Measurements from ENCODE around the gene PPFIBP1.
"Not testable (repeated sequence)": the region's sequence is repeated elsewhere in the genome, so short reads cannot be mapped to it uniquely, and the experiment has no call there.

The PPFIBP1 gene

DNA sequence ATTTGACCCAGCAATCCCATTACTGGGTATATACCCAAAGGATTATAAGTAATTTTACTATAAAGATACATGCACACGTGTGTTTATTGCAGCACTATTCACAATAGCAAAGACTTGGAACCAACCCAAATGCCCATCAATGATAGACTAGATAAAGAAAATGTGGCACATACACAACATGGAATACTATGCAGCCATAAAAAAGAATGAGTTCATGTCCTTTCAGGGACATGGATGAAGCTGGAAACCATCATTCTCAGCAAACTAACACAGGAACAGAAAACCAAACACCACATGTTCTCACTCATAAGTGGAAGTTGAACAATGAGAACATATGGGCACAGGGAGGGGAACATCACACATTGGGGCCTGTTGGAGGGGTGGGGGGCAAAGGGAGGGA, 20.9 kb downstream of the PPFIBP1 start:
- not testable (repeated sequence) for DNase-seq

DNA sequence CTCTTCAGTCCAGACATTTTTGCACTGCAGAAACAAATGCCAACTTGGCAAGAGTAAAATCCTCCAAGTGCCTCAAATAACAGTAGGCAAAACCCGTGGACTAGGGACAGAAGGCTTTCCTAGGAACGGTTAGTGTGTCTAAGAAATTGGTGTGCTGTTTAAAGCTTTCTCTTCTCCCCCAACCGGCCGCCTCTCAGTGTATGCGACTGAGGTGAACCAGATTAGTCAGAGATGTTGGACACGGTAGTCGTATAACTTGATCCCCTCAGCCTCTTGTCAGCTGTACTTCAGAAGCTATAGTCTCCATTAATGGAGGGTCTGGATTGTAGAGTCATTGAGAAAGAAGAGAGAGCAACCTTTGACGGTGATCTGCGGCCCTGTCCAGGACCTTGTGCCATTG, 21.7 kb downstream of the PPFIBP1 start:
- DNase-seq: no peak

DNA sequence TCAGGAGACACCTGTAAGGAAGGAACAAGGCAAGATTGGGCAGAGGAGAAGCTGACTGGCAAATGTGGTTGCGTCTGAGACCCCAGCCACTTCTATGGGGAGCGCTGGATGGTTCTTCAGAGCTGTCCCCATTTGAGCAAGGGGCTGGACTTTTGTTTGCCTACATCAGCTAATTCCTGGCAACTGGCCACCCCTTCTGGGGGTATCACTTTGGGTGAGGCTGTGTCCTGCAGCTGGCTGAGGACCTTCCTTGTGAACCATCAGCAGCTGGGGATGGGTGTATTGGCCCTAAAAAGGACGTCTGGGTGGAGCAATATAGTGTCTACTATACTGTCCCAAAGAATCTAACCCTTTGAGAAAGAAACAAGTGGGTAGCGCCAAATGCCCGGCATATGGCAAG, 23.6 kb downstream of the PPFIBP1 start:
- no peak for DNase-seq

DNA sequence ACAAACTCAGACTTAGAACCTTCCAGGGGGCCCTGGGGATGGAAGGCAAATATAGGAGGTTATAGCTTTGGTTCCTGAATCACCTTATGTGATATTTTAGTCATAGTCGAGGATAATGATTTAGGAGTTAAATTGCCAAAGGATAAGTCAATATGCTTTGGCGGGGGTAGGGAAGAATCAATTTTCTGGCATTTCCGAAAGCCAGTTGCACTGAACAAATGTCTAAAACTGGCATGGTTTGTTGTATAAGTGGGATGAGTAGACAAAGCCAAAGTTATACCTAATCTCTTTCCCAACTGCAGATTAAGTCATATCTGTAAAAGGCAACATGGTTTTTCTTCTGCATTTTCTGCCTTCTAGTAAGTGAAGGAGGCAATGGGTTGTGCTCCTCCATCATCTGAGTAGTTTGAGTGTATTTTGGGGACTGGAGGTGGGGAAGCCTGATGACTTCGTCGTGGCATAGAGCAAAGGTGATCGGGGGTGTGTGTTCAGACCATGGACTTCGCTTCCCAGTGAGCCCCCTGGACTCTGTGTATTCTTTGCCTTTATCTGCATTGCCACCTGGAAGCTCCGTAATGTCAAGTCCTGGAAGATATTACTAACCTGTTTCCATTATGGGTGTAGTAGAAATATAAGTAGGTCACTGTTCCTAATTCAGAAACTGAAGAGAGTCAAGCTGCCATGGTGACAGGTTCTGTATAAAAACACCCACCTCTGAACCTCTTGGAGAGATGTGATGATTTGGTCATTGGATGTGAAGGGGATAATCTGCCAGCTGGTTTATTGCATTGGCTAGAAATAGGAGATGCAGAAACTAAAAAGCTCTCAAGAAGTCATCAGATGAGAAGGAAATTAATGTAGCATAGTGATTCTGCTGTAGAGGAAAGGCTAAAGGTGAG, 24.5 kb downstream of the PPFIBP1 start:
- no peak for DNase-seq

DNA sequence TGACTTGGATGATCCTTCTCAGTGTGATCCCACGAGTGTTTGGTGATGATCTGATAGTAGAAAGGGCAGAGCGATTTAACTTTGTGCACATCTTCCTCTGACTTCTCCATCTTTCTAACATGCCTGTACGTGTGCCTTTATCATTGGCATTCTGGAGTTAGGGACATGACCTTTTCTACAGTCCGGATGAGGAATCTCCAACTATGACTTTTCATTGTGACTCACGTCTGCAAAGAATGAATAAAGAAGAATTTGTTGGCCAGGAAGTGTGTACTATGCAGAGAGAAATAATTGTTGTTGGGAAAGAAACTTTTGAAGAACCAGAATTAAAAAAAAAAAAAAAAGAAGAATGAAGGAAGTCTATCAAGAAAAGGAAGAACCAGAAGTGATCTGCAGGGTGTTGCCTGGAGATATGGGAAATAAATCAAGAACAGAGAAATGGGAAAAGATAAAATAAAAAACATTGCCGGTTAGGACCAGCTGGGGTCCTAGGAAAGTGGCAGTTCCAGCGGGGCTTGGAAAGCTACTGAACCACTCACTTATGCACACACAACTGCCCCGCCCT, 25.3 kb downstream of the PPFIBP1 start:
- no peak for DNase-seq

- no peak for DNase-seq
These were observed 26.0 kb downstream of the PPFIBP1 start for GRCh38 chr12:27549801-27550652.

- DNase-seq: no peak
These were observed 26.6 kb downstream of the PPFIBP1 start for GRCh38 chr12:27550653-27550975.

DNA sequence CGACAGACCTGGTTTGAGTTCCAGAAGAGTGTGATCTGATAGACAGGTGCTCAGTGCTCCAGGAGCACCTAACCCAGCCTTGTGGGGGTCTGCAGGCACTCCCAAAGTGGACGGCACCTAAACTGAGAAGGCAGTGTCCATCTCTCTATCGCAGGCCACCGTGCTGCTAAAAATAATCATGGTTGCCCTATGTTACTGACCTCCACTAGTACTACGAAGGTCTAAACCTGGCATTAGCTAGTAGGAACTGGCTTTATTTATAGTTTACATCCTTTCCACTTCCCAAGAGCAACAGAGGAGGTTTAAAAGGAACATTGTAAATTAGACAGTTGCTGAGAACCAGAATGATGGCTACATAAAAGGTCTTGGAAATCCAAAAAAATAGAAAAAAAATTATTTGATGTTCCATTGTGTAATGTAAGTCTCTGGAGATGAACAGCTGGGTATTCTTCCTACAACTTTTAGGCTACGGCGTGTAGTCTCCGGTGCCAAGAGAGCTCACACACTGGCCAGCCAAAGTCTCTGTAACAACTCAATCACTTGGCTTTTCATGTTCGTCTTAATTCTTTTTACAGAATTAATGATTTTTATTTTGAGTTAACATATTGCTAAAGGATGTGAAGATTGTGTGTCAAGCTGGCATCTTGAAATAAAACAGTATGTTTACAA, 27.3 kb downstream of the PPFIBP1 start:
- no peak for DNase-seq

DNA sequence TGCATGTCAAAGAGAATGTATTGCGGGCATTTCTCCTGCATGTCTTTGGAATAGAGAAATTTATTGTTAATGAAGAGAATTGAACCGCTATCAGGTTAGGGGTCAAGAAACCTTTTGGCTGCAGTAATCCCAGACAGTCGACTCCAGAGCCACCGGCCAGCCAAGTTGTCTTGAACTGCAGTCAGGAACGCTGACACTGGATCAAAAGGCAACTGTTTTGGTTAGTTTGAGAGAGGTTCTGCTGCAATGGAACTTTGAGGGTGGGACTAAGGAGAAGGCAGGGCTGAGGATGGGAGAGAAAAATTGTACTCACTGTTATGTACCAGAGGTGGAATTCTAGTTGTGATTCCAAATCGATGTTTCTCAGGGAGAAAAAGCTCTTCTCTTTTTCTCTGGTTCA, 28.2 kb downstream of the PPFIBP1 start:
- no peak for DNase-seq

DNA sequence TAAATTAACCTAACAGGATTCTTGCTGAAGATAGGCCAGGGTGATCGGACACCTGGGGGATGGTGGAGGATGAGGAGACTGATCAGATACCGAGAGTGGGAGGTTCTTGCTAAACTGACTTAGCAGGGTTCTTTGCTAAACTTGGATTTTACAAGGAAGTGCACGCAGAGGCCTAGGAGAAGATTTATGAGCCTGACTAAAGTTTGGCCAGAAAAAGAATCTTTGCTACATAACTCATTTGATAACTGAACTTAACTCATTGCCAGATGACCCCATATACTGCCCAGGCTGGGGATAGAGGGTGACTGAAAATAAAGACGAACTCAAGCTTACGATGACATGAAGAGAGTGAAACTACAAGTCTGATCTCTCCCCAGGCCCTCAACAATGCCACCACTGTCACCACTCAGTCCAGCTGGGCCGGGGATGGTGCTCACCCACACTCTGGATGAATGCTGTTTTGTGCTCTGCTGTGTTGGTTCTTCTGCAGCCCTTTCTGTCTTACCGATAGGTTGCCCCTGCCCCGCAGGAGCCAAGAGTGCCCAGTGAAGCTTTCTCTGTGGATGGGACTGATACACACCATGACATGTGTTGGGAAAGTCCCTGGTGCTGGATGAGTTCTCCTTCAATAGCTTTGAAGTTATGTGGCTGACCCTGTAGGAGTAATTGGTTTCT, 29.0 kb downstream of the PPFIBP1 start:
- no peak for DNase-seq

DNA sequence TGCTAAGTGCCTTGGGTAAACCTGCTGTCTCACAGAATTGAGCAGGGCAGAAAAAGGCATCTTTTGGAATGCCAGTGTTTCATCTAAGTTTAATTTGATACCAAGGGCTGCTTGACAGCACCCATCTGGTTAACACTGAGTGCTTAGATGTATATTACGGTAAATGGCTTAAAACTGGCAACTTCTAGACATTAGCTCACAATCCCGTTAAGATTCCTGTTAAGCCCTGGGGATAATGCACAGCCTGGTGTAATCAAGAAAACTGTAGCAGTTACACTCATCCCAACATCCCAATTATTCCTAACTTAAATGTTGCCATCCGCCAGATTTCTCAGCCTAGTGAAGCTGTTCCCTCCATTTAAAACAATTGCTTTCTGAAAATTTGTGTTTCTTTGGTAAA, 29.9 kb downstream of the PPFIBP1 start:
- no peak for DNase-seq

DNA sequence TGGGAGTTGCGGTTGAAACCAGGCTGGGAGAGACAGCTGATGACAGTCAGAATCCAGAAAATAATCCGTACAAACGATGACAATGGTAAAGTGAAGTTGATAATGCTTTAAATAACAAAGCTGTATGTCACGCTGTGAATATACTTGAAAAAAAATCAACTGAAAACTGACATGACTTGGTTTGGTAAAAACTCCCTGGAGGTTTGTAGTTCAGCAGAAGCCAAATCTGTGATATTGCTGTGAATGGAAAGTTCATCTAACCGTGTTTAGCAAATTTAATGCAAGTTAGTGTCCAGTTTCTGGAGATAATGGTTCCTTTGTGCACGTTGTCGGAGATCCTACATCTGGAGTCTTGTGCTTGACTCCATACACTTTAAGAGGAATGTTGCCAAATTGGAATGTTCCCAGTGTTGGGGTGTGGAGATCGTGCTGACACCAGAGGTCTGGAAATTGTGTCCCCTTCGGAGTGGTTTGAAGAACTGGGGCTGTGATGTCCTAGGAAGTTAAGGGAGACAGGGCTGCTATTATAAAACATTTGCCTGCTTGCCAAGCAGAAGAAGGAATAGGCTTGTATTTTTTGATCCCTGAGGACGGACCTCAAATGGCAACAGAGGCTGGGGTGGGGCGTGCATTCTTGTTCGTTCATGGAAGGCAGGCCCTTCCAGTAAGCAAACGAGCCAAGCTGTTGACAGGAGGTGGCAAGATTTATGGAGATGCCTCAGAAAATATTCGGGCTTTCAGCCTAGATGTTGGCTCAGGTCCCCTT, 30.6 kb downstream of the PPFIBP1 start:
- no peak for DNase-seq

DNA sequence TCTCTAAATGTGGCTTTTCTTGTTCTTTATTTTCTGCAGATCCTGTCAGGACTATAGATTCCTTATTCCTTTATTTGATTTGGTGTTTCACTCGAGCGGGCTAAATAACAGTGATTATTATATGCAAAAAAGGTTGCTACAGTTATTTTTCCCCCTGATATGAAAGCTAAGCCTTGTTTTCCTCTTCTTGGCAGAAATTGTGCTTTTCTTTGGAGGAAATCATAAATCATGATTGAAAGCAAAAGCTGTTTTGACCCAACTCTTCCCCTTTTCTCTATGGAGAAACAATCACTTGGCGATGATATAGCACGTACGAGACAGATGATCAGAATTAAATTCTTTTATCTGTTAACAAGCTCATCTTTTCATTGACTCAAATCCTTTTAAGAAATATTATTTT, 31.4 kb downstream of the PPFIBP1 start:
- no peak for DNase-seq

DNA sequence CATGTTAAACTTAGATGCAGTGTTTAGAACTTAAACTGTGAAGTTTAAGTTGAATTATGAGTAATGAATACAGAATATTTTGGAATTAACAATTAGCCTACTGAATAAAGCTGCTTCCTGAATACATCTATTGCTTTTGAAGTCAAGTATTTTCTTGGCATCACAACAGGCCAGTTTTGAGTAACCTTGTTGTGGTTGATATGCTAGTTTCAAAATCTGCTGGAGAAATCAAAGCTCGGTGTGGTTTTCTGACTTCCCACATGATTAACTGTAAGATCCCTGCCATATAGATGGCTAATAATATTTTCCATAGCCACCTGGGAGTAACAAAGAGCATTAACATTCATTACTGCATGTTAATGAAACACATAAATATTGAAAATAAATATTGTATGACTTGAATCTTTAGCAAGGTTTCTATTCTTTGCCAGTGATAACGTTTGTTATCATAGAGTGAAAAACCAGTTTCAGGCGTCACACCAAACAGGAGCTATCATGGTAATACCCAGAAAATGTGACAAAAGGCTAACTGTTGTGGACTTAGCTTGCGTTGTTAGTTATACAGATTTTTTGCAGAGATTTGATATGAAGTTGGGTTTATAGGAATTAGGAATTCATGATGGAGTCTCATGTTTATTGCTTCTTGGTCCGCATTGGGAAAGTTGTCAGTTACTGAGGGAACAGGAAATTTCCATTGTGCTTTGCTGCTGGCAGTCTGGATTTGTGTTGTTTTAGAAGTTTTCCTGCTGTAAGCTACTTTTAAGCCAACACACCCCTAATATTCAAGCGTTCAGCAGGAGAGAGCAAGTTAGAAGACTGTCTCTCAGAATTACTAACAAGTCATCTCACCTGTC, 32.1 kb downstream of the PPFIBP1 start:
- peak; percentile 77 for DNase-seq

DNA sequence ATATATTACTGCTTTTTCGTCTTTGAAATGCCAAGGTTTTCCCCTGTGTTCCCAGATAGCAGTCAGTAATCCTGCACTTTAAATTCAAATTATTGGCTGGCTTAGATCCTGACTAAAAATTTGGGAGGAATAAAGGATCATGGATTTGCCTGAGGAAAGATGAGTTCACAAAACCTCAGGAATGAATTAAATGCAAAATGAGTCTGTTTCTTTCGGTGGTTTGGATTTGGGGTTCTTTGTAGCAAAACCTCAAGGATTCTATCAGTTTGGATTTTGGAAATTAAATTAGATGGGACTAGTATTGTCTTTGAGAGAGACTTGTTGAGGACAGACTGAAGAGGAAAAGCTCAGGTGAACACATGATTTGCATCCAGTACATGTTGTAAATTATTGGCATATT, 36.1 kb downstream of the PPFIBP1 start:
- DNase-seq: no peak

GRCh38 chr12:27561535-27562350, 37.7 kb downstream of the PPFIBP1 start:
- no peak for DNase-seq

DNA sequence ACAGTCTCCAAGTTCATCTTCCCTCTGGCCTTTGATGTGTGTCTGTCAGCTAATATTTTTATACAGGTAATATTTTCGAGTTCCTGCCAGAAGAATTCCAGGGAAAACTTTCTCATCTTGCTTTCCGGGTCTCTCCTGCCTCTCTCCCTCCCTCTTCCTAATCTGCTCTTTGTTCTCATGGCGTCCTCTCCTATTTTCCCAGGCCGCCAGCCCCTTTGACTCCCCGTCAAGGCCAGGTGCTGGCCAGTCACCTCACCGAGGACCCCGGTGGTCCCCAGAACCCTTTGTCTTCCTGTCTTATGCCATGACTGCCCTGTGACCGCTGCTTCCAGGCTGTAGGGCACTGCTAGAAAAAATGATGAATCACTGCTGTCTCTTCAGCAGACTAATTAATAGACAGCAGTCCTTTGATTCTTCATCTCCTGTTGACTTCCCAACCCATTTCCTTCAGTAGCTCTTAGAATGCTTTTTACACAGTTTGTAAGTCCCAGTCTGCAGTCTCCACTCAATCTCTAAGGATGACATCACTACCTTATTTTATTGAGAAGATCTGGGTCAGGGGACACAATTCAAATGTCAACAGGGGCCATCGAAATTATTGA, 40.7 kb downstream of the PPFIBP1 start:
- no peak for DNase-seq

- DNase-seq: no peak
These were observed 42.2 kb downstream of the PPFIBP1 start for GRCh38 chr12:27566159-27566558.

GRCh38 chr12:27566626-27567025, 42.6 kb downstream of the PPFIBP1 start:
- no peak for DNase-seq

- peak; percentile 48 for DNase-seq
These were observed 47.5 kb downstream of the PPFIBP1 start for GRCh38 chr12:27571463-27571862.
